ENCODE results near the gene ARL5B.

The ARL5B gene

GRCh38 chr10:18610517-18610916 is 48.7 kb upstream of the ARL5B start (continued):
- TF ChIP-seq, protein P1, sequence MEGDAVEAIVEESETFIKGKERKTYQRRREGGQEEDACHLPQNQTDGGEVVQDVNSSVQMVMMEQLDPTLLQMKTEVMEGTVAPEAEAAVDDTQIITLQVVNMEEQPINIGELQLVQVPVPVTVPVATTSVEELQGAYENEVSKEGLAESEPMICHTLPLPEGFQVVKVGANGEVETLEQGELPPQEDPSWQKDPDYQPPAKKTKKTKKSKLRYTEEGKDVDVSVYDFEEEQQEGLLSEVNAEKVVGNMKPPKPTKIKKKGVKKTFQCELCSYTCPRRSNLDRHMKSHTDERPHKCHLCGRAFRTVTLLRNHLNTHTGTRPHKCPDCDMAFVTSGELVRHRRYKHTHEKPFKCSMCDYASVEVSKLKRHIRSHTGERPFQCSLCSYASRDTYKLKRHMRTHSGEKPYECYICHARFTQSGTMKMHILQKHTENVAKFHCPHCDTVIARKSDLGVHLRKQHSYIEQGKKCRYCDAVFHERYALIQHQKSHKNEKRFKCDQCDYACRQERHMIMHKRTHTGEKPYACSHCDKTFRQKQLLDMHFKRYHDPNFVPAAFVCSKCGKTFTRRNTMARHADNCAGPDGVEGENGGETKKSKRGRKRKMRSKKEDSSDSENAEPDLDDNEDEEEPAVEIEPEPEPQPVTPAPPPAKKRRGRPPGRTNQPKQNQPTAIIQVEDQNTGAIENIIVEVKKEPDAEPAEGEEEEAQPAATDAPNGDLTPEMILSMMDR (tag by site-specific recombination; IDR thresholded peaks at IDR 0.05): no peak
- TF ChIP-seq ZFP37 (tag by site-specific recombination; IDR thresholded peaks at IDR 0.05) (0 out of 2 replicates have a peak, but pooled peaks have one; percentile 50), ZNF544 (tag by site-specific recombination; IDR thresholded peaks at IDR 0.05) (no peak), SCRT2 (tag by site-specific recombination; IDR thresholded peaks at IDR 0.05) (no peak), MZF1 (tag by site-specific recombination; IDR thresholded peaks at IDR 0.05; ENCODE audit: borderline replicate concordance) (no peak), KLF10 (tag by site-specific recombination; IDR thresholded peaks at IDR 0.05) (no peak), ZBTB17 (tag by site-specific recombination; IDR thresholded peaks at IDR 0.05) (peak; percentile 65), ZNF600 (tag by site-specific recombination; IDR thresholded peaks at IDR 0.05) (peak; percentile 68; the same call in 1 of the 2 replicates), ZNF350 (tag by site-specific recombination; IDR thresholded peaks at IDR 0.05) (no peak), SETDB1 (IDR thresholded peaks at IDR 0.05; ENCODE audit: insufficient read length, low read length) (no peak), ZNF239 (tag by site-specific recombination; IDR thresholded peaks at IDR 0.05) (no peak), YY2 (tag by site-specific recombination; IDR thresholded peaks at IDR 0.05) (no peak), ZBTB20 (tag by site-specific recombination; IDR thresholded peaks at IDR 0.05) (no peak), ZNF366 (tag by site-specific recombination; conservative IDR thresholded peaks at IDR 0.05) (peak; percentile 77), ZNF121 (tag by site-specific recombination; IDR thresholded peaks at IDR 0.05) (no peak), RBAK (tag by site-specific recombination; IDR thresholded peaks at IDR 0.05) (no peak), ZNF473 (tag by site-specific recombination; IDR thresholded peaks at IDR 0.05) (no peak), ZNF530 (tag by site-specific recombination; IDR thresholded peaks at IDR 0.05; ENCODE audit: low read depth) (no peak), BCL11B (tag by site-specific recombination; IDR thresholded peaks at IDR 0.05; ENCODE audit: low read depth) (no peak), ZNF510 (tag by site-specific recombination; IDR thresholded peaks at IDR 0.05; ENCODE audit: insufficient replicate concordance) (no peak), SP7 (tag by site-specific recombination; IDR thresholded peaks at IDR 0.05) (peak; percentile 63), ZNF548 (tag by site-specific recombination; IDR thresholded peaks at IDR 0.05) (no peak), ZBTB6 (tag by site-specific recombination; IDR thresholded peaks at IDR 0.05) (no peak), GFI1B (tag by site-specific recombination; IDR thresholded peaks at IDR 0.05) (0 out of 2 replicates have a peak, but pooled peaks have one; percentile 50), ZNF701 (tag by site-specific recombination; IDR thresholded peaks at IDR 0.05) (no peak), ZNF174 (tag by site-specific recombination; IDR thresholded peaks at IDR 0.05) (no peak), ZNF292 (tag by site-specific recombination; IDR thresholded peaks at IDR 0.05; ENCODE audit: borderline replicate concordance, low read depth) (no peak), REPIN1 (tag by site-specific recombination; IDR thresholded peaks at IDR 0.05; ENCODE audit: low read depth) (no peak), ZBTB21 (tag by site-specific recombination; IDR thresholded peaks at IDR 0.05) (peak; percentile 77), ZNF785 (tag by site-specific recombination; IDR thresholded peaks at IDR 0.05) (no peak), YY1 (tag by site-specific recombination; IDR thresholded peaks at IDR 0.05) (no peak), ZNF341 (tag by site-specific recombination; IDR thresholded peaks at IDR 0.05; ENCODE audit: low read depth) (no peak)
- TF ChIP-seq, protein P2, sequence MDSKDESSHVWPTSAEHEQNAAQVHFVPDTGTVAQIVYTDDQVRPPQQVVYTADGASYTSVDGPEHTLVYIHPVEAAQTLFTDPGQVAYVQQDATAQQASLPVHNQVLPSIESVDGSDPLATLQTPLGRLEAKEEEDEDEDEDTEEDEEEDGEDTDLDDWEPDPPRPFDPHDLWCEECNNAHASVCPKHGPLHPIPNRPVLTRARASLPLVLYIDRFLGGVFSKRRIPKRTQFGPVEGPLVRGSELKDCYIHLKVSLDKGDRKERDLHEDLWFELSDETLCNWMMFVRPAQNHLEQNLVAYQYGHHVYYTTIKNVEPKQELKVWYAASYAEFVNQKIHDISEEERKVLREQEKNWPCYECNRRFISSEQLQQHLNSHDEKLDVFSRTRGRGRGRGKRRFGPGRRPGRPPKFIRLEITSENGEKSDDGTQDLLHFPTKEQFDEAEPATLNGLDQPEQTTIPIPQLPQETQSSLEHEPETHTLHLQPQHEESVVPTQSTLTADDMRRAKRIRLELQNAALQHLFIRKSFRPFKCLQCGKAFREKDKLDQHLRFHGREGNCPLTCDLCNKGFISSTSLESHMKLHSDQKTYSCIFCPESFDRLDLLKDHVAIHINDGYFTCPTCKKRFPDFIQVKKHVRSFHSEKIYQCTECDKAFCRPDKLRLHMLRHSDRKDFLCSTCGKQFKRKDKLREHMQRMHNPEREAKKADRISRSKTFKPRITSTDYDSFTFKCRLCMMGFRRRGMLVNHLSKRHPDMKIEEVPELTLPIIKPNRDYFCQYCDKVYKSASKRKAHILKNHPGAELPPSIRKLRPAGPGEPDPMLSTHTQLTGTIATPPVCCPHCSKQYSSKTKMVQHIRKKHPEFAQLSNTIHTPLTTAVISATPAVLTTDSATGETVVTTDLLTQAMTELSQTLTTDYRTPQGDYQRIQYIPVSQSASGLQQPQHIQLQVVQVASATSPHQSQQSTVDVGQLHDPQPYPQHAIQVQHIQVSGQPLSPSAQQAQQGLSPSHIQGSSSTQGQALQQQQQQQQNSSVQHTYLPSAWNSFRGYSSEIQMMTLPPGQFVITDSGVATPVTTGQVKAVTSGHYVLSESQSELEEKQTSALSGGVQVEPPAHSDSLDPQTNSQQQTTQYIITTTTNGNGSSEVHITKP (tag by site-specific recombination; IDR thresholded peaks at IDR 0.05): no peak
- TF ChIP-seq, protein P3, sequence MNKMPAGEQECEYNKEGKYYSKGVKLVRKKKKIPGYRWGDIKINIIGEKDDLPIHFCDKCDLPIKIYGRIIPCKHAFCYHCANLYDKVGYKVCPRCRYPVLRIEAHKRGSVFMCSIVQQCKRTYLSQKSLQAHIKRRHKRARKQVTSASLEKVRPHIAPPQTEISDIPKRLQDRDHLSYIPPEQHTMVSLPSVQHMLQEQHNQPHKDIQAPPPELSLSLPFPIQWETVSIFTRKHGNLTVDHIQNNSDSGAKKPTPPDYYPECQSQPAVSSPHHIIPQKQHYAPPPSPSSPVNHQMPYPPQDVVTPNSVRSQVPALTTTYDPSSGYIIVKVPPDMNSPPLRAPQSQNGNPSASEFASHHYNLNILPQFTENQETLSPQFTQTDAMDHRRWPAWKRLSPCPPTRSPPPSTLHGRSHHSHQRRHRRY (tag by site-specific recombination; IDR thresholded peaks at IDR 0.05): no peak
- TF ChIP-seq, protein P4, sequence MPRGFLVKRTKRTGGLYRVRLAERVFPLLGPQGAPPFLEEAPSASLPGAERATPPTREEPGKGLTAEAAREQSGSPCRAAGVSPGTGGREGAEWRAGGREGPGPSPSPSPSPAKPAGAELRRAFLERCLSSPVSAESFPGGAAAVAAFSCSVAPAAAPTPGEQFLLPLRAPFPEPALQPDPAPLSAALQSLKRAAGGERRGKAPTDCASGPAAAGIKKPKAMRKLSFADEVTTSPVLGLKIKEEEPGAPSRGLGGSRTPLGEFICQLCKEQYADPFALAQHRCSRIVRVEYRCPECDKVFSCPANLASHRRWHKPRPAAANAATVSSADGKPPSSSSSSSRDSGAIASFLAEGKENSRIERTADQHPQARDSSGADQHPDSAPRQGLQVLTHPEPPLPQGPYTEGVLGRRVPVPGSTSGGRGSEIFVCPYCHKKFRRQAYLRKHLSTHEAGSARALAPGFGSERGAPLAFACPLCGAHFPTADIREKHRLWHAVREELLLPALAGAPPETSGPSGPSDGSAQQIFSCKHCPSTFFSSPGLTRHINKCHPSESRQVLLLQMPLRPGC (tag by site-specific recombination; IDR thresholded peaks at IDR 0.05): peak; percentile 77

Measured in HEK293 (cell line).